CD4-positive, CD25-positive, alpha-beta regulatory T cell (primary cell): ENCODE measurements around the gene KIT. TPM values are rescaled to one million over a fixed set of nuclear protein-coding genes. Genes with fewer than 3 reads are reported as not detected.

Experiments used
- ATAC-seq, 2 donors: fragments of 150-1000 bp; cut with Tn5 transposase; one replicate each; pipeline ENCODE4 v1.10.0; 2021; ENCODE audit warnings: low read depth in 2 of 2, moderate number of reproducible peaks in 2 of 2, moderate library complexity in 1 of 2
- DNase-seq, 3 donors: peaks; one replicate each; pipeline versions ENCODE4 v3.0.0 to v3.0.0-alpha.2; 2012 to 2022; ENCODE audit warnings: mixed read lengths in 1 of 3
- H3K27ac ChIP-seq: one replicate; pipeline ENCODE4 v1.7.0; 2013; ENCODE audit warnings: mild to moderate bottlenecking, low read length; ENCODE audit not compliant: insufficient read depth, poor library complexity, severe bottlenecking
- H3K27me3 ChIP-seq: one replicate; pipeline ENCODE4 v1.7.0; 2013; ENCODE audit warnings: low read length; ENCODE audit not compliant: control insufficient read depth, insufficient read depth
- H3K36me3 ChIP-seq: one replicate; pipeline ENCODE4 v1.7.0; 2013; ENCODE audit warnings: mild to moderate bottlenecking, low read length, moderate library complexity; ENCODE audit not compliant: control insufficient read depth, insufficient read depth
- H3K4me1 ChIP-seq: 2 replicates; pipeline ENCODE4 v1.7.0; 2013; ENCODE audit warnings: mild to moderate bottlenecking, low read length; ENCODE audit not compliant: insufficient read depth, control insufficient read depth, poor library complexity, severe bottlenecking
- H3K4me3 ChIP-seq: one replicate; pipeline ENCODE4 v1.7.0; 2013; ENCODE audit warnings: low read depth, mild to moderate bottlenecking, low read length, moderate library complexity
- H3K9me3 ChIP-seq, 2 experiments: 1 replicate in 1 of 2; 2 replicates in 1 of 2; pipeline ENCODE4 v1.7.0; 2013; ENCODE audit warnings: low read length in 2 of 2, mild to moderate bottlenecking in 1 of 2, moderate library complexity in 1 of 2; ENCODE audit not compliant: control insufficient read depth in 2 of 2
- H3K27ac Mint-ChIP-seq, 3 donors: one replicate each; pipeline ENCODE4 v1.8.0; 2020 to 2022; ENCODE audit warnings: mild to moderate bottlenecking in 3 of 3, mixed read lengths in 3 of 3, moderate library complexity in 2 of 3
- H3K27me3 Mint-ChIP-seq: one replicate; pipeline ENCODE4 v1.8.0; 2022; ENCODE audit warnings: mild to moderate bottlenecking, mixed read lengths
- H3K36me3 Mint-ChIP-seq: one replicate; pipeline ENCODE4 v1.8.0; 2020; ENCODE audit warnings: mixed read lengths
- H3K4me1 Mint-ChIP-seq, 4 donors: one replicate each; pipeline ENCODE4 v1.8.0; 2020 to 2022; ENCODE audit warnings: mixed read lengths in 4 of 4, mild to moderate bottlenecking in 1 of 4
- H3K4me3 Mint-ChIP-seq, 4 donors: one replicate each; pipeline ENCODE4 v1.8.0; 2020 to 2022; ENCODE audit warnings: mild to moderate bottlenecking in 4 of 4, mixed read lengths in 4 of 4, moderate library complexity in 3 of 4
- H3K9me3 Mint-ChIP-seq, 7 donors: one replicate each; pipeline ENCODE4 v1.8.0; 2020 to 2022; ENCODE audit warnings: mixed read lengths in 7 of 7, mild to moderate bottlenecking in 3 of 7, moderate library complexity in 2 of 7
- polyA plus RNA-seq, 4 donors: library from polyadenylated mRNA; unstranded; fragments of 300-500 nt; fragmentation: Illumina TruSeq; gene quantifications; one replicate each; pipeline ENCODE4 v1.2.3, GENCODE V29; 2021
- total RNA-seq: library from RNA; stranded (reverse); gene quantifications from one replicate; pipeline ENCODE4 v1.2.3, GENCODE V29; 2022

KIT gene
- total and polyA plus RNA-seq, 5 donors from 2014 or later = 0.49 TPM; not detected in 4

DNA sequence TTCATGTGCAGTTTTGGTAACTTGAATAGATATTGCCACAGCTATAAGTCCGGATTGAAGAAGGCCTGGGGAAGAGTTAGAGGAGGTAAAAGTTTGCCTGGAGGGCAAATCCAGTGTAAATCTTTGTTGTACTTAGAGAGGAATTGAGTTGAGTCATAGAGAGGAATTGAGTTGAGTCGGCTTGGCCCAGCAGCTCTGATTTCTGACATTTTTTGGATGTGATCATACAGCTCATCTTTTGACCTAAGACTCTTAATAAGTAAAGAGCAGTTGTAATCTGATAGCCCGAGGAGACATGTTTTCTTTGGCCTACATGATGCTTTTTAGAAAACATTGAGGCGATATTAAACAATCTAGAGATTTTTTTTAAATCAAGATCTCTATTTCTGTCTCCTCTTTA, 3.9 kb downstream of the KIT start:
- no peak for ATAC-seq
- H3K36me3 ChIP-seq = no peaks in the 10 kb centered on the region
- no peaks in the 10 kb centered on the region for H3K36me3 Mint-ChIP-seq
- H3K4me3 Mint-ChIP-seq = no peak overlapping the region
- no peaks in the 10 kb centered on the region for H3K9me3 ChIP-seq
- peaks cover 13% of the 10 kb centered on the region for H3K4me1 ChIP-seq
- H3K4me1 Mint-ChIP-seq = peaks cover 0 to 20% (median 6%) of the 10 kb centered on the region in 4 donors
- peaks cover 49% of the 10 kb centered on the region for H3K27me3 Mint-ChIP-seq
- H3K4me3 ChIP-seq = no peak overlapping the region
- no peak overlapping the region for H3K27ac ChIP-seq
- peaks cover 0 to 3% (median 0%) of the 10 kb centered on the region in 7 donors for H3K9me3 Mint-ChIP-seq
- peaks cover 19% of the 10 kb centered on the region for H3K27me3 ChIP-seq
- no peak for DNase-seq
- no peak overlapping the region for H3K27ac Mint-ChIP-seq

GRCh38 chr4:54662123-54662522, 4.4 kb downstream of the KIT start:
- no peaks in the 10 kb centered on the region for H3K36me3 Mint-ChIP-seq
- peaks cover 13% of the 10 kb centered on the region for H3K4me1 ChIP-seq
- no peak overlapping the region for H3K4me3 ChIP-seq
- peaks cover 16% of the 10 kb centered on the region for H3K27me3 ChIP-seq
- H3K9me3 ChIP-seq = no peaks in the 10 kb centered on the region
- ATAC-seq (no peak), DNase-seq (no peak)
- H3K27ac Mint-ChIP-seq = no peak overlapping the region
- H3K36me3 ChIP-seq = no peaks in the 10 kb centered on the region
- peaks cover 0 to 17% (median 4%) of the 10 kb centered on the region in 4 donors for H3K4me1 Mint-ChIP-seq
- peaks cover 0 to 3% (median 0%) of the 10 kb centered on the region in 7 donors for H3K9me3 Mint-ChIP-seq
- no peak overlapping the region for H3K27ac ChIP-seq
- peaks cover 45% of the 10 kb centered on the region for H3K27me3 Mint-ChIP-seq
- no peak overlapping the region for H3K4me3 Mint-ChIP-seq

GRCh38 chr4:54662901-54663585, 5.3 kb downstream of the KIT start:
- Mint-ChIP-seq H3K27ac (no peak overlapping the region), H3K4me1 (peaks cover 0 to 17% (median 4%) of the 10 kb centered on the region in 4 donors), H3K4me3 (no peak overlapping the region), H3K36me3 (no peaks in the 10 kb centered on the region), H3K27me3 (peaks cover 48% of the 10 kb centered on the region), H3K9me3 (peaks cover 0 to 3% (median 0%) of the 10 kb centered on the region in 7 donors)
- Histone ChIP-seq H3K36me3 (no peaks in the 10 kb centered on the region), H3K4me3 (no peak overlapping the region), H3K27ac (no peak overlapping the region), H3K9me3 (no peaks in the 10 kb centered on the region), H3K27me3 (peaks cover 16% of the 10 kb centered on the region), H3K4me1 (peaks cover 12% of the 10 kb centered on the region)
- DNase-seq (no peak), ATAC-seq (no peak)

DNA sequence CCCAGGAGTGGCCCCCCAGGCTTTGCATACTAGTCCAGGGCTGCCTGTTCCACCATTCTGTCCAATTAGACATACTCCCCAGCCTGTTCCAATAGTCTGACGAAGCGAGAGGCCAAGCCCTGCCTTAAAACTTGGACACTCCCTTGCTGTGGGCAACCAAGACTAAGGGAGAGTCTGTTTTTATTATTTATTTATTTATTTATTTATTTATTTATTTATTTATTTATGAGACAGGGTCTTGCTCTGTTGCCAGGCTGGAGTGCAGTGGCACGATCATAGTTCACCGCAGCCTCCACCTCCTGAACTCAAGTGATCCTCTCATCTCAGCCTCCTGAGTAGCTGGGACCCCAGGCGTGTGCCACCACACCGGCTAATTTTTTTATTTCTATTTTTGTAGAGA, 6.6 kb downstream of the KIT start:
- peaks cover 38% of the 10 kb centered on the region for H3K27me3 Mint-ChIP-seq
- peaks cover 0 to 3% (median 0%) of the 10 kb centered on the region in 7 donors for H3K9me3 Mint-ChIP-seq
- H3K4me1 ChIP-seq = no peaks in the 10 kb centered on the region
- no peak overlapping the region for H3K27ac ChIP-seq
- no peak overlapping the region for H3K4me3 Mint-ChIP-seq
- H3K4me3 ChIP-seq = no peak overlapping the region
- ATAC-seq = no peak
- no peaks in the 10 kb centered on the region for H3K36me3 ChIP-seq
- H3K27ac Mint-ChIP-seq = no peak overlapping the region
- peaks cover 16% of the 10 kb centered on the region for H3K27me3 ChIP-seq
- no peaks in the 10 kb centered on the region for H3K9me3 ChIP-seq
- no peak for DNase-seq
- H3K36me3 Mint-ChIP-seq = no peaks in the 10 kb centered on the region
- H3K4me1 Mint-ChIP-seq = peaks cover 0 to 8% (median 1%) of the 10 kb centered on the region in 4 donors

DNA sequence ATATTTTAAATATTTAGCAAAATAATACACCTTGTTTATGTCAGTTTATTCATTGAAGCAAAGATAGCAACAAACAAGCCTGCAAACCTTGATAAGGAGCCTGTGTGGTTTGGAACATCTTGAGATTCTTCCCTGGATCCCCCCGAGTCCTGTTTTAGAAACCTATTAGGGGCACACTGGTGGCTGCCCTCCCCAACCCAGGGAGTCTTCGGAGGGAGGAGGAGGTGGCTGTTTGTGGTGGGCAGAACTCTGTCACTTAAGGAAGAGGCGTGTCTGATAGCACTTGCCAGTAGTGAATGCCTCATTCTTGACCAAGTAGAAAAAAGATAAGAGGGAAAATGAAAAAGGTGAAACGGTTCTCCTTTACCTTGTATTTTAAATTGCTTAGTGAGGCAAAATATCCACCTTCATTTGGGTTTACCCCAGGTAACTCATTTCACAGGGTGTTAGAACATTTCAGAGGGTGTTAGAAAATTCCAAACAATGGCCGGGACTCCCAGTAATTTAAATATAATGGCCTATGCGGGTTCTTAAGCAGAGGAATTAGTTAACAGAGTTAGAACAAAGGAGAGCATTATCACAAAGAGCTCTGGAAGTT, 10.4 kb downstream of the KIT start:
- Histone ChIP-seq H3K27ac (no peak overlapping the region), H3K27me3 (no peaks in the 10 kb centered on the region), H3K4me3 (no peak overlapping the region), H3K36me3 (no peaks in the 10 kb centered on the region), H3K4me1 (no peaks in the 10 kb centered on the region), H3K9me3 (no peaks in the 10 kb centered on the region)
- Mint-ChIP-seq H3K36me3 (no peaks in the 10 kb centered on the region), H3K4me1 (no peaks in the 10 kb centered on the region), H3K27ac (no peak overlapping the region), H3K9me3 (peaks cover 0 to 3% (median 0%) of the 10 kb centered on the region in 7 donors), H3K4me3 (no peak overlapping the region), H3K27me3 (peaks cover 19% of the 10 kb centered on the region)
- no peak for DNase-seq
- ATAC-seq = no peak

DNA sequence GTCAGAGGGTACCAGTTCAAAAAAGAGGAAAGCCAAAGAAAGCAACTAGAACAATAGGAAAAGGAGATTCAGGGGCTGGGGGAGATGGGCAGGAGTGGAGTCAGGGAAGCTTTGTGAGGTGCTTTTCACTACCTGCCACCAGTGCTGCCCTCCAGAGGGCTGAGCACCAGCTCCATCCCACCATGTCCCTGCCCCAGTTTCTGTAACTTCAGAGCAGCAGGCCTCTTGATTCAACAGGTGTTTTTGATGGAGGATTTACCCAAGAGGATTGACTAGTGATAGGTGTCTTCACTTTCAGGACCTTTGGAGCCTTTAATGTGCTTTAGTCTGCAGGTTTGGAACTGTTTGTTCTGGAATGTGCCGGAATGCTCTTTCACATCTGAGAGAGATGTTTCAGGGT, 12.1 kb downstream of the KIT start:
- DNase-seq (no peak), ATAC-seq (no peak)
- Mint-ChIP-seq H3K27me3 (peaks cover 19% of the 10 kb centered on the region), H3K36me3 (no peaks in the 10 kb centered on the region), H3K4me1 (no peaks in the 10 kb centered on the region), H3K27ac (no peak overlapping the region), H3K4me3 (no peak overlapping the region), H3K9me3 (peaks cover 0 to 3% (median 0%) of the 10 kb centered on the region in 7 donors)
- Histone ChIP-seq H3K4me1 (no peaks in the 10 kb centered on the region), H3K4me3 (no peak overlapping the region), H3K36me3 (no peaks in the 10 kb centered on the region), H3K9me3 (no peaks in the 10 kb centered on the region), H3K27me3 (no peaks in the 10 kb centered on the region), H3K27ac (no peak overlapping the region)

- no peaks in the 10 kb centered on the region for H3K9me3 ChIP-seq
- H3K27ac ChIP-seq = no peak overlapping the region
- DNase-seq = no peak
- no peak for ATAC-seq
- no peak overlapping the region for H3K4me3 ChIP-seq
- no peak overlapping the region for H3K27ac Mint-ChIP-seq
- no peak overlapping the region for H3K4me3 Mint-ChIP-seq
- H3K9me3 Mint-ChIP-seq = peaks cover 0 to 3% (median 0%) of the 10 kb centered on the region in 7 donors
- peaks cover 10% of the 10 kb centered on the region for H3K27me3 Mint-ChIP-seq
- H3K4me1 ChIP-seq = no peaks in the 10 kb centered on the region
- H3K27me3 ChIP-seq = no peaks in the 10 kb centered on the region
- H3K36me3 Mint-ChIP-seq = no peaks in the 10 kb centered on the region
- no peaks in the 10 kb centered on the region for H3K36me3 ChIP-seq
- H3K4me1 Mint-ChIP-seq = no peaks in the 10 kb centered on the region
These were observed 18.1 kb downstream of the KIT start for GRCh38 chr4:54675721-54676461.
